Measurements from ENCODE around the gene CISD3. TPM values are rescaled to one million over a fixed set of nuclear protein-coding genes. Genes with fewer than 3 reads are reported as not detected.

Gene CISD3
- total and polyA plus RNA-seq, 11 donors: 21.2 to 80.3 (median 65.1) TPM

DNA sequence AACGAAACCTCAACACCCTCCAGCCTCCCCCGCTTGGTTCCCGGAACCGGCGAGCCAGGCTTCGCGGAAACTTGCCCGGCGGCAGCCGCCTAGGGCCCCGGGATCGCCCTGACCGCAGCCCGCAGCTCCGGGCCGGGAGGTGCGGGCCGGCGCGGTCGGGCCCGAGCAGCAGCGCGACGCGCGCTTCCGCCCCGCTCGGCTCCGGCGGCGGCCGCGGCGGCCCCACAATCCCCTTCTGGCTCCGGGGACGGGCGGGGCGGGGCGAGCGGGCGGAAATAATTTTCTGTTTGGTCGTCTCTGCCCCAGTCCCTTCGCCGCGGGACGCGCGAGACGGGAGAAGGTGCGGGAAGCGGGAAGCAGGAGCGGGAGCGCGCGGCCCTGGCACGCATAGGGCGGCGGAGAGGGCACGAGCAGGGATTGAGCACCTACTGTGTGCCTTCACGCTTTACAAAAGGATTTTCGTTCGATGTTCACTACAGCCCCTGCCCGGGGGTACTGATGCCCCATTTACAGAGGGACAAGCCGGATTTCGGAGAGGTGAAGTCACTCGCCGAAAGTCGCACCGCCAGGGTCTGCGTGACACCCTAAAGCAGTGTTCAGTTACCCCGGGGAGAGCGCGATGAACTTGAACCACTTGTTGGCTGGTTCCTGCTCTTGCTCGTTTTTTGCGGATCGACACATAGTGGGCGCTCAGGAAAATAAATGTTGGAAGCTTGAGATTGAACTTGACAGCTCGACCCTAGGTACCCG lies 27.8 kb upstream of the CISD3 start:
- no peaks in the 10 kb centered on the region for H3K27me3 ChIP-seq
- peak overlapping the region; percentile 82 to 99 (median 97) for H3K27ac ChIP-seq
- WGBS, 4 donors: 0 to 1% (median 1%) methylated on average over 20 to 81 of the region's 81 CpGs
- intact Hi-C loops (cut with DNase I): loop anchor here in 2 of 10 donors (2.0 to 5.0 kb wide), 3 partner anchors 26 to 46 kb away; partner anchors contain the start of gene PCGF2 (in 1 of the 2)
- H3K4me3 ChIP-seq: peak overlapping the region; percentile 45 to 97 (median 87)
- H3K36me3 ChIP-seq: peaks cover 0 to 2% (median 0%) of the 10 kb centered on the region in 9 donors
- peaks cover 4 to 62% (median 27%) of the 10 kb centered on the region in 12 donors for H3K4me1 ChIP-seq
- TF ChIP-seq POLR2A (IDR thresholded peaks at IDR 0.05): peak in 1 of 2 donors; percentile 85
- TF ChIP-seq, protein P1, sequence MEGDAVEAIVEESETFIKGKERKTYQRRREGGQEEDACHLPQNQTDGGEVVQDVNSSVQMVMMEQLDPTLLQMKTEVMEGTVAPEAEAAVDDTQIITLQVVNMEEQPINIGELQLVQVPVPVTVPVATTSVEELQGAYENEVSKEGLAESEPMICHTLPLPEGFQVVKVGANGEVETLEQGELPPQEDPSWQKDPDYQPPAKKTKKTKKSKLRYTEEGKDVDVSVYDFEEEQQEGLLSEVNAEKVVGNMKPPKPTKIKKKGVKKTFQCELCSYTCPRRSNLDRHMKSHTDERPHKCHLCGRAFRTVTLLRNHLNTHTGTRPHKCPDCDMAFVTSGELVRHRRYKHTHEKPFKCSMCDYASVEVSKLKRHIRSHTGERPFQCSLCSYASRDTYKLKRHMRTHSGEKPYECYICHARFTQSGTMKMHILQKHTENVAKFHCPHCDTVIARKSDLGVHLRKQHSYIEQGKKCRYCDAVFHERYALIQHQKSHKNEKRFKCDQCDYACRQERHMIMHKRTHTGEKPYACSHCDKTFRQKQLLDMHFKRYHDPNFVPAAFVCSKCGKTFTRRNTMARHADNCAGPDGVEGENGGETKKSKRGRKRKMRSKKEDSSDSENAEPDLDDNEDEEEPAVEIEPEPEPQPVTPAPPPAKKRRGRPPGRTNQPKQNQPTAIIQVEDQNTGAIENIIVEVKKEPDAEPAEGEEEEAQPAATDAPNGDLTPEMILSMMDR (IDR thresholded peaks at IDR 0.05): no peak
- peak; percentile 87 to 93 (median 92) for DNase-seq
- peak; percentile 43 to 76 (median 68) for ATAC-seq
- H3K9me3 ChIP-seq: no peaks in the 10 kb centered on the region

DNA sequence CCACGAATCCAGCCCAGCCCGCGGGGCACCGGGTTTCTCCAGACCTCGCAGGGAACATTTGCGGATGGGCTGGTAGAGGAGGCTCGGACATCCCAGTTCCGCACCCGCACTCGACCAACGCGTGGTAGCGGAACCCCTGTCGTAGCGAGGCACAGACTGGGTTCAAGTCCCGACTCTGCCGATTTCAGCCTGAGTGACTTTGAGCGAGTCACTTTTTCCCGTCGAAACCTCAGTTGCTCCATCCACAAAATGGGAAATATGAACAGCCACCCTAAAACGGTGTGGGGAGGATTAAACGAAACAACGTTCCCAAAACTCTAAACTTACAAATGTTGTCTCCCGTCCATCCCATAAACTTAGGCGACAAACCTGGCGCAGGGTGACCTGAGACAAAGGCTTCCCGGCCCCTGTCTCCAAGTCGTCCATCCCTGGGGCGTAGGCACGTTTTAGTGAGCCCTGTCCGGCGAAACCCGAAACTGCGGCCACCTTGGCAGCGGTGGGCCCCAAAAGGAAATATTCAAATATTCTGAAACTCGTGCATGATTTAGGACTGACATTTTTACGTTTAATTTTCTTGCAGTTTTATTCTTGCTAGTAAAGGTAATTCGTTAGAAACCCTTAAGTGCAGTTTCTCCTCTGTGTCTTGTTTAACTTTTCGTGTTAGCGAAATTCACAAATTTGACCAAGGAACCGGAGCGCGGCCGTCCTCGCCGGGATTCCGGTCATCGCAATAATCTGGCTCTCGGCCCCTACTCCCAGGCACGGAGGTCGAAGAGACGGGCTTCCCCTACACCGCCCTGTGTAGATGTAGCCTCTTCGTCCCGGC lies 27.0 kb upstream of the CISD3 start:
- intact Hi-C loops (cut with DNase I): loop anchor here in 3 of 10 donors (1.0 to 5.0 kb wide), 4 partner anchors 26 to 46 kb away; partner anchors contain the start of genes CISD3 (in 1 of the 3) and PCGF2 (in 1 of the 3)
- ATAC-seq (peak in 1 of 4 donors; percentile 0), DNase-seq (peak in 1 of 5 donors; percentile 47)
- Histone ChIP-seq H3K27me3 (no peaks in the 10 kb centered on the region), H3K4me1 (peaks cover 4 to 67% (median 31%) of the 10 kb centered on the region in 12 donors), H3K36me3 (peaks cover 0 to 10% (median 6%) of the 10 kb centered on the region in 9 donors), H3K27ac (peak overlapping the region; percentile 89 to 99 (median 97)), H3K9me3 (no peaks in the 10 kb centered on the region), H3K4me3 (peak overlapping the region; percentile 45 to 97 (median 87))
- WGBS, 4 donors: 4 to 7% (median 6%) methylated on average over 53 to 55 of the region's 55 CpGs
- TF ChIP-seq, protein P1 (IDR thresholded peaks at IDR 0.05): no peak
- no peak for TF ChIP-seq POLR2A (IDR thresholded peaks at IDR 0.05)

DNA sequence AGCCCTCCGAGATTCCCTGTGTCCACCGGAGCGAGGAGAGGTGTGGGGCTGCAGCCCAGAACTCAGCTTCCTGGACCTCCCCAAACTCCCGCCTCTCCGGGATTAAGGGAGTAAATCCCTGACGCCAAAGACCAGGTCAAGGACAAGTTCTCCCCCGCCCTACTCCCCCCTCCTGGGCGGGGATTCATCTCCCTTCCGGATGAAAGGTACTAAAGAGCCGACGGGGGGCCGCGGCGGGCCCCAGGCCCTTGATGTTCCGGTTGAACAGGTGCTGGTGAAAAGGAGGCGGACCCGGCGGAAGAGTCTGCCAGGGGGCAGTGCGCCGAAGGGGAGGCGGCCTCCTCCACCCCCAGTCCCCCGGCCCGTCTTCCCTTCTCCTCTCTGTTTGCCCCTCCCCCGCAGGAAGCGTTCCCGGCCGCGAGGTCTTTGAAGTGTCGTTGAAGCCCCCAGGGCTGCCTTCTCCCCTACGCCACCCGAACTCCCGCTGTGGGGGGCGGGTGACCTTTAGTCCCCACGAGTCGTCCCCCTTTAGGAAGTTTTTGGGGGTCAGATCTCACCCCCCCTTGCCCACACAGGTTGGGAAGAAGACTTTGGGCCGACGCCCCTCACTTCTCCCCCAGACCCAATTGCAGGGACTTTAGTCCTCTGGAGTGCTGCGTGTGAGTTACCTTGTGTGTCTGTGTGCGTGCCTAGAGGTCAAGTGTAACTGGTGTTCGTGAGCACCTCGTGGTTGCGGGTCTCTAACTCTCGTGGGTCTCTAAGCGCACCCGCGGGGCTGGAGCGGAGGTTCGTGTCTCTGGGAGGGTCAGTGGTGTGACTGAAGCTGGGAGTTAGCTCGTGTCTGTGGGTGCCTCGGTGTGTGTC lies 26.2 kb upstream of the CISD3 start:
- 0 to 1% (median 1%) methylated on average over 37 to 50 of the region's 50 CpGs for WGBS, 4 donors
- intact Hi-C loops (cut with DNase I): loop anchor here in 3 of 10 donors (1.0 to 5.0 kb wide), 5 partner anchors 26 to 45 kb away; partner anchors contain the start of genes CISD3 (in 2 of the 3) and PCGF2 (in 1 of the 3)
- peak overlapping the region; percentile 45 to 97 (median 87) for H3K4me3 ChIP-seq
- no peaks in the 10 kb centered on the region for H3K27me3 ChIP-seq
- TF ChIP-seq, protein P1 (IDR thresholded peaks at IDR 0.05): peak in 1 of 12 donors; percentile 14
- peak in 1 of 2 donors; percentile 54 for TF ChIP-seq POLR2A (IDR thresholded peaks at IDR 0.05)
- no peaks in the 10 kb centered on the region for H3K9me3 ChIP-seq
- peaks cover 4 to 63% (median 31%) of the 10 kb centered on the region in 12 donors for H3K4me1 ChIP-seq
- peak overlapping the region; percentile 89 to 99 (median 97) for H3K27ac ChIP-seq
- H3K36me3 ChIP-seq: peaks cover 0 to 18% (median 13%) of the 10 kb centered on the region in 9 donors
- ATAC-seq (peak; percentile 43 to 60 (median 52)), DNase-seq (peak; percentile 75 to 90 (median 87))

All from heart left ventricle (tissue), 16 donors.